ENCODE measurements around the gene COPB1. TPM values are rescaled to one million over a fixed set of nuclear protein-coding genes. Genes with fewer than 3 reads are reported as not detected.

Gene COPB1
- total and polyA plus RNA-seq, 9 of the 15 experiments (the other 6 are each of a cell fraction or from before 2014, with no cell fraction given): 64.7 to 188 (median 91.6) TPM

GRCh38 chr11:14499560-14500180 lies at the start of gene COPB1 (continued):
- TF ChIP-seq, protein P1, sequence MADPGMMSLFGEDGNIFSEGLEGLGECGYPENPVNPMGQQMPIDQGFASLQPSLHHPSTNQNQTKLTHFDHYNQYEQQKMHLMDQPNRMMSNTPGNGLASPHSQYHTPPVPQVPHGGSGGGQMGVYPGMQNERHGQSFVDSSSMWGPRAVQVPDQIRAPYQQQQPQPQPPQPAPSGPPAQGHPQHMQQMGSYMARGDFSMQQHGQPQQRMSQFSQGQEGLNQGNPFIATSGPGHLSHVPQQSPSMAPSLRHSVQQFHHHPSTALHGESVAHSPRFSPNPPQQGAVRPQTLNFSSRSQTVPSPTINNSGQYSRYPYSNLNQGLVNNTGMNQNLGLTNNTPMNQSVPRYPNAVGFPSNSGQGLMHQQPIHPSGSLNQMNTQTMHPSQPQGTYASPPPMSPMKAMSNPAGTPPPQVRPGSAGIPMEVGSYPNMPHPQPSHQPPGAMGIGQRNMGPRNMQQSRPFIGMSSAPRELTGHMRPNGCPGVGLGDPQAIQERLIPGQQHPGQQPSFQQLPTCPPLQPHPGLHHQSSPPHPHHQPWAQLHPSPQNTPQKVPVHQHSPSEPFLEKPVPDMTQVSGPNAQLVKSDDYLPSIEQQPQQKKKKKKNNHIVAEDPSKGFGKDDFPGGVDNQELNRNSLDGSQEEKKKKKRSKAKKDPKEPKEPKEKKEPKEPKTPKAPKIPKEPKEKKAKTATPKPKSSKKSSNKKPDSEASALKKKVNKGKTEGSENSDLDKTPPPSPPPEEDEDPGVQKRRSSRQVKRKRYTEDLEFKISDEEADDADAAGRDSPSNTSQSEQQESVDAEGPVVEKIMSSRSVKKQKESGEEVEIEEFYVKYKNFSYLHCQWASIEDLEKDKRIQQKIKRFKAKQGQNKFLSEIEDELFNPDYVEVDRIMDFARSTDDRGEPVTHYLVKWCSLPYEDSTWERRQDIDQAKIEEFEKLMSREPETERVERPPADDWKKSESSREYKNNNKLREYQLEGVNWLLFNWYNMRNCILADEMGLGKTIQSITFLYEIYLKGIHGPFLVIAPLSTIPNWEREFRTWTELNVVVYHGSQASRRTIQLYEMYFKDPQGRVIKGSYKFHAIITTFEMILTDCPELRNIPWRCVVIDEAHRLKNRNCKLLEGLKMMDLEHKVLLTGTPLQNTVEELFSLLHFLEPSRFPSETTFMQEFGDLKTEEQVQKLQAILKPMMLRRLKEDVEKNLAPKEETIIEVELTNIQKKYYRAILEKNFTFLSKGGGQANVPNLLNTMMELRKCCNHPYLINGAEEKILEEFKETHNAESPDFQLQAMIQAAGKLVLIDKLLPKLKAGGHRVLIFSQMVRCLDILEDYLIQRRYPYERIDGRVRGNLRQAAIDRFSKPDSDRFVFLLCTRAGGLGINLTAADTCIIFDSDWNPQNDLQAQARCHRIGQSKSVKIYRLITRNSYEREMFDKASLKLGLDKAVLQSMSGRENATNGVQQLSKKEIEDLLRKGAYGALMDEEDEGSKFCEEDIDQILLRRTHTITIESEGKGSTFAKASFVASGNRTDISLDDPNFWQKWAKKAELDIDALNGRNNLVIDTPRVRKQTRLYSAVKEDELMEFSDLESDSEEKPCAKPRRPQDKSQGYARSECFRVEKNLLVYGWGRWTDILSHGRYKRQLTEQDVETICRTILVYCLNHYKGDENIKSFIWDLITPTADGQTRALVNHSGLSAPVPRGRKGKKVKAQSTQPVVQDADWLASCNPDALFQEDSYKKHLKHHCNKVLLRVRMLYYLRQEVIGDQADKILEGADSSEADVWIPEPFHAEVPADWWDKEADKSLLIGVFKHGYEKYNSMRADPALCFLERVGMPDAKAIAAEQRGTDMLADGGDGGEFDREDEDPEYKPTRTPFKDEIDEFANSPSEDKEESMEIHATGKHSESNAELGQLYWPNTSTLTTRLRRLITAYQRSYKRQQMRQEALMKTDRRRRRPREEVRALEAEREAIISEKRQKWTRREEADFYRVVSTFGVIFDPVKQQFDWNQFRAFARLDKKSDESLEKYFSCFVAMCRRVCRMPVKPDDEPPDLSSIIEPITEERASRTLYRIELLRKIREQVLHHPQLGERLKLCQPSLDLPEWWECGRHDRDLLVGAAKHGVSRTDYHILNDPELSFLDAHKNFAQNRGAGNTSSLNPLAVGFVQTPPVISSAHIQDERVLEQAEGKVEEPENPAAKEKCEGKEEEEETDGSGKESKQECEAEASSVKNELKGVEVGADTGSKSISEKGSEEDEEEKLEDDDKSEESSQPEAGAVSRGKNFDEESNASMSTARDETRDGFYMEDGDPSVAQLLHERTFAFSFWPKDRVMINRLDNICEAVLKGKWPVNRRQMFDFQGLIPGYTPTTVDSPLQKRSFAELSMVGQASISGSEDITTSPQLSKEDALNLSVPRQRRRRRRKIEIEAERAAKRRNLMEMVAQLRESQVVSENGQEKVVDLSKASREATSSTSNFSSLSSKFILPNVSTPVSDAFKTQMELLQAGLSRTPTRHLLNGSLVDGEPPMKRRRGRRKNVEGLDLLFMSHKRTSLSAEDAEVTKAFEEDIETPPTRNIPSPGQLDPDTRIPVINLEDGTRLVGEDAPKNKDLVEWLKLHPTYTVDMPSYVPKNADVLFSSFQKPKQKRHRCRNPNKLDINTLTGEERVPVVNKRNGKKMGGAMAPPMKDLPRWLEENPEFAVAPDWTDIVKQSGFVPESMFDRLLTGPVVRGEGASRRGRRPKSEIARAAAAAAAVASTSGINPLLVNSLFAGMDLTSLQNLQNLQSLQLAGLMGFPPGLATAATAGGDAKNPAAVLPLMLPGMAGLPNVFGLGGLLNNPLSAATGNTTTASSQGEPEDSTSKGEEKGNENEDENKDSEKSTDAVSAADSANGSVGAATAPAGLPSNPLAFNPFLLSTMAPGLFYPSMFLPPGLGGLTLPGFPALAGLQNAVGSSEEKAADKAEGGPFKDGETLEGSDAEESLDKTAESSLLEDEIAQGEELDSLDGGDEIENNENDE (IDR thresholded peaks at IDR 0.05; ENCODE audit: low read depth, low read length): no peak
- no peak for TF ChIP-seq CREB5 (CRISPR knock-in tag; IDR thresholded peaks at IDR 0.05)
- no peak for TF ChIP-seq MCM7 (IDR thresholded peaks at IDR 0.05)
- TF ChIP-seq, protein P2, sequence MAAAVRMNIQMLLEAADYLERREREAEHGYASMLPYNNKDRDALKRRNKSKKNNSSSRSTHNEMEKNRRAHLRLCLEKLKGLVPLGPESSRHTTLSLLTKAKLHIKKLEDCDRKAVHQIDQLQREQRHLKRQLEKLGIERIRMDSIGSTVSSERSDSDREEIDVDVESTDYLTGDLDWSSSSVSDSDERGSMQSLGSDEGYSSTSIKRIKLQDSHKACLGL (CRISPR knock-in tag; IDR thresholded peaks at IDR 0.05; ENCODE audit: borderline replicate concordance, poor library complexity, severe bottlenecking): no peak

Data from K562 (cell line).